ENCODE data around the gene CLIP2.
"Not testable (repeated sequence)": the region's sequence is repeated elsewhere in the genome, so short reads cannot be mapped to it uniquely, and the experiment has no call there.

The CLIP2 gene

DNA sequence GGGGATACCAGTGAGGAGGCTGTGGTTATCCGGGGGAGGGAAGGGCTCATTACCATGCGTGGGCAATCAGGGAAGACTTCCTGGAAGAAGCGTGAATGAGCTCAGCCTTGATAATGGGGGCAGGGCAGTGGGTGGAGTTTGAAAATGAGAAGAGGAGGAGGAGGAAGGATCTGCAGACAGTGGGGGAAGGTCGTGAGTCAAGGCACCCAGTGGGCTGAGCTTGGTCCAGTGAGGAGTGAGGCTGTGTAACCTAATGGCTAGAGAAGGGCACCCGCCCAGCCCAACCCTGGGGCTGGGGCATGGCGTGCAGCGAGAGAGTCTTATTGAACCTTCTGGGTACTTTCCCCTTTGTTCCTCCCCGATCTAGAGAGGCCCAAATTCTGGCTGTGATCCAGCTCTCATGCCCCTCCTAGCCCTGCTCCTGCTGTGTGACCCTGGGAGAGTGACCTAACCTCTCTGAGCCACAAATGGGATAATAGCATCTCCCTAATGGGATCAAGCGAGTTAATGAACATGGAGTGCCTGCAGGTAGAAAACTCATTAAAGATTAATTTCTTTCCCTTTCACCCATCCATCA, 31.5 kb downstream of the CLIP2 start:
- DNase-seq (ENCODE audit: low spot score in 2 of 2) (no peak), ATAC-seq (ENCODE audit: low read depth) (no peak)
- H3K27me3 Mint-ChIP-seq: no peaks in the 10 kb centered on the region
- peaks cover 20% of the 10 kb centered on the region for H3K4me1 Mint-ChIP-seq
- H3K27ac Mint-ChIP-seq: no peak overlapping the region
- H3K4me3 Mint-ChIP-seq: no peak overlapping the region
- peaks cover 16% of the 10 kb centered on the region for H3K36me3 Mint-ChIP-seq
- H3K9me3 Mint-ChIP-seq: no peaks in the 10 kb centered on the region

DNA sequence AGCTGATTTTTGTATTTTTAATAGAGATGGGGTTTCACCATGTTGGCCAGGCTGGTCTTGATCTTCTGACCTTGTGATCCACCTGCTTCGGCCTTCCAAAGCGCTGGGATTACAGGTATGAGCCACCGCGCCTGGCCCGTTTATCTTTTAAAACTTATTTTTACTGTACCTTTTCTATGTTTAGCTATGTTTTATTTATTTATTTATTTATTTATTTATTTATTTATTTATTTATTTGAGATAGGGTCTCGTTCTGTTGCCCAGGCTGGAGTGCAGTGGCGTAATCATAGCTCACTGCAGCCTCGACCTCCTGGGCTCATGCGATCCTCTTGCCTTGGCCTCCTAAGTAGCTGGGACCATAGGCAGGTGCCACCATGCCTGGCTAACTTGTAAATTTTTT, 33.7 kb downstream of the CLIP2 start:
- H3K4me1 Mint-ChIP-seq: peaks cover 11% of the 10 kb centered on the region
- peaks cover 13% of the 10 kb centered on the region for H3K36me3 Mint-ChIP-seq
- not testable (repeated sequence) for H3K27ac Mint-ChIP-seq

DNA sequence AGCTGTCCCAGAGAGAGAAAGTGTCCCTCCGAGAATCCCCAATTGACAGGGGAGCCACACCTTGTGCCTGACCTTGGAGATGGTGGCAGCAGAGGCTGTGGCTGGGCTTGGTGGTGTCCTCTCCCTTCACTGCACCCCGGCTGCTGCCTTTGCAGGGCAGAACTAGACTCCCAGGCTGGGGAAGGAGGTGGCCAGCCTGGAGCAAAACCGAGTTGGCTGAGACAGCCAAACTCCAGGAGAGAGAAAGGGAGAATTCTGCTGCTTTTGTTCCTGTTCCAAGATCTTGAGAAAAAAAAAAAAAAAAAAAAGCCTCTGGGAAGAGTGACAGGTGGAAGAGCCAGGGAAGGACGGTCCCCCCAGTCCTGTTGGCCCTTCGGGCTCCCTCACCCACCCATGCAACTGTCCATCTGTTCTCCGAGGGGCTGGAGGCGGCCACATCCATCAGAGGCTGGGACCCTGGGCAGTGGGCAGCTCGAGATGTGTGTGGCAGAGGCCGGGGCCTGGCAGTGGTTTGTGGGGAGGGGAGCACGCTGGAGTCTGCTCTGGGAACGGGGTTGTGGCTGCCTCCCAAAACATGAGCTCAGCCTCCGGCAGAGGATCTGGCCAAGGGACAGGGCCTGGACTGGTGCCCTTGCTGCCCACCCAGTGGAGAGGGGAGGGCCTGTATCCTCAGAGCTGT, 35.5 kb downstream of the CLIP2 start:
- Mint-ChIP-seq H3K27ac (no peak overlapping the region), H3K4me1 (peaks cover 6% of the 10 kb centered on the region), H3K36me3 (peaks cover 11% of the 10 kb centered on the region), H3K9me3 (no peaks in the 10 kb centered on the region), H3K4me3 (no peak overlapping the region), H3K27me3 (no peaks in the 10 kb centered on the region)
- ATAC-seq (ENCODE audit: low read depth): no peak
- DNase-seq (ENCODE audit: low spot score in 2 of 2): no peak

More for the DNA sequence above, 33.7 kb downstream of the CLIP2 start:
- not testable (repeated sequence) for H3K27me3 Mint-ChIP-seq; ATAC-seq (ENCODE audit: low read depth); DNase-seq (ENCODE audit: low spot score in 2 of 2); H3K9me3 Mint-ChIP-seq; H3K4me3 Mint-ChIP-seq

DNA sequence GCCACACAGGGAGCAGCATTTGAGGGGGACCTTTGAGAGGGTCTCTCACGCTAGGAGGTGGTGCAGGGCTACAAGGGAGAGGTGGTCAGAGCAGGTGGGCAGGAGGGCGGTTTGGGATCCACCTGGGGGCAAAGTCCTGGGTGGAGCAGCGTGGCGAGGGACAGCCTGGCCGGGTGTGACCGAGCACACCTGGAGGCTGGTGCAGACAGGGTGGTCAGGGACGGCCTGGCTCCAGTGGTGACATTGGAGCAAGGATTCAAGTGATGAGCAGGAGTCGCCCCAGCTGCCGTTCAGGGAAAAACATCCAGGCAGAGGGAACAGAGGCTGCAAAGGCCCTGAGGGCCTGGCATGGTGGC, 36.0 kb downstream of the CLIP2 start:
- Mint-ChIP-seq H3K27me3 (no peaks in the 10 kb centered on the region), H3K4me3 (no peak overlapping the region), H3K27ac (no peak overlapping the region), H3K36me3 (peaks cover 11% of the 10 kb centered on the region), H3K4me1 (peaks cover 5% of the 10 kb centered on the region), H3K9me3 (no peaks in the 10 kb centered on the region)
- DNase-seq (ENCODE audit: low spot score in 2 of 2) (no peak), ATAC-seq (ENCODE audit: low read depth) (no peak)

DNA sequence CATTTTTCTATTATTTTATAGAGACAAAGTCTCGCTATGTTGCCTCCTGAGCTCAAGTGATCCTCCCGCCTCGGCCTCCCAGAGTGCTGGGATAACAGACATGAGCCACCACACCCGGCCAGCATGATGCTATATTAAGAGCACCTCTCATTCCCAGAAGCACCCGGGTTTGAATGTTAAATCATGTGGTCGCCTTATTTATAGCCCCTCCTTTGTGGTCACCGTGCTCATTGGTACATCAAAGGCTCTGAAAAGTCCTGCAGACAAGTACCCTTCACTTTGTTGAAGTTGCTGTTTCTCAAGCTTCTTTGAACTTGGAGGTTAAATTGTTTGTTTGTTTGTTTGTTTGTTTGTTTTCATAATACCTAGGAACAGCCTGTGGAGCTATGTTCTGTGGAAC, 40.0 kb downstream of the CLIP2 start:
- no peaks in the 10 kb centered on the region for H3K4me1 Mint-ChIP-seq
- no peak for ATAC-seq (ENCODE audit: low read depth)
- no peak overlapping the region for H3K4me3 Mint-ChIP-seq
- no peaks in the 10 kb centered on the region for H3K27me3 Mint-ChIP-seq
- H3K27ac Mint-ChIP-seq: no peak overlapping the region
- peaks cover 10% of the 10 kb centered on the region for H3K36me3 Mint-ChIP-seq
- H3K9me3 Mint-ChIP-seq: no peaks in the 10 kb centered on the region
- no peak for DNase-seq (ENCODE audit: low spot score in 2 of 2)

DNA sequence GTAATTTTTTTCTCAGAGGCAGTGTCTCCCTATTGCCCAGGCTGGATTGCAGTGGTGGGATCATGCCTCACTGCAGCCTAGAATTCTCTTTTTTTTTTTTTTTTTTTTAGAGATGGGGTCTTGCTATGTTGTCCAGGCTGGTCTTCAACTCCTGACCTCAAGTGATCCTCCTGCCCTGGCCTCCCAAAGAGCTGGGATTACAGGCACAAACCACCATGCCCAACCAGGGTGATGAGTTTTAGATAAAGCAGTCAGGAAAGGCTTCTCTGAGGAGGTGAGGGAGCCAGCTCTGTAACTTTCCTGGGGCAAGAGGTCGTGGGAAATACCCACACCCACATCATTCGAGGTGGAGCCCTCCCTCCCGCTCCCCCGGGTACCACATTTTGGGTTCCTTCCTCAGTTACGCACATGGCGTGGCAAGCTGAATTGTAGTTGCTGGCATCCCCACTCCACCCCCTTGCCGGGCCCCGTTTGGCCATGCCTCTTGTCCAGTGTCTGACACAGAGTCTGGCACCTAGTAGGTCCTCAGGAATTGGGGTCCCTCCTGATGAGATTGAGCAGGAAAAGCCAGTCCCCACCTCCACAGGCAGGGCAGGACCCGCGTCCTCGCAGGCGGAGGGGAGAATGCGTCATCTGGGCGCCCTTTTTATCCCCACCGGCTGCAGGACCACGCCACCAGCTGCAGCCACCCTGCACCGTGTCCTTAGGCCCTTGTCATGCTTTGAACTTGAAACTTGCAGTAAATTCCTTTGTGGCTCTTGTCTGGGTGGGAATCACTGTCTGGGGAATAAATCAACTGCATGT, 43.4 kb downstream of the CLIP2 start:
- Mint-ChIP-seq H3K27ac (no peak overlapping the region), H3K4me1 (no peaks in the 10 kb centered on the region), H3K27me3 (no peaks in the 10 kb centered on the region), H3K4me3 (no peak overlapping the region), H3K36me3 (peaks cover 17% of the 10 kb centered on the region), H3K9me3 (no peaks in the 10 kb centered on the region)
- DNase-seq (ENCODE audit: low spot score in 2 of 2): no peak
- no peak for ATAC-seq (ENCODE audit: low read depth)

DNA sequence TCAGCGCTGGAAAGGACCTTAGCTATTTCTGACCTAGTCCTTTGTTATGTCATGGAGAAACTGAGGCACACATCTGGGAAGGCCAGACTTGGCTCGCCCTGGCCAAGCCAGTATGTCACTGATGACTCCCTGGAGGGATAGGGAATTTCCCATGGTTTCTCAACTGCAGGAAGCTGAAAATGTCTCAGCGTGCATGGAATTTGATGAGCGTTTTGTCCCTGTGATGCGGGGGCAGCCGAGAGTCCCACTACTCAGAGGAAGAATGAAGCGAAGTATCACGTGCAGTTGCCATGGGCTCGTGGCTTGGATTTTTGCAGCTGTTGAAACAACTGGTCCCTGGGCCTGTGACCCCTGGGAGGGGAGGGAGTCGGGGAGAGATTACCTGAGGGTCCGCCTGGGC, 44.8 kb downstream of the CLIP2 start:
- H3K4me1 Mint-ChIP-seq: peaks cover 2% of the 10 kb centered on the region
- H3K36me3 Mint-ChIP-seq: peaks cover 15% of the 10 kb centered on the region
- DNase-seq (ENCODE audit: low spot score in 2 of 2) (no peak), ATAC-seq (ENCODE audit: low read depth) (no peak)
- no peak overlapping the region for H3K4me3 Mint-ChIP-seq
- no peaks in the 10 kb centered on the region for H3K27me3 Mint-ChIP-seq
- H3K9me3 Mint-ChIP-seq: no peaks in the 10 kb centered on the region
- no peak overlapping the region for H3K27ac Mint-ChIP-seq

DNA sequence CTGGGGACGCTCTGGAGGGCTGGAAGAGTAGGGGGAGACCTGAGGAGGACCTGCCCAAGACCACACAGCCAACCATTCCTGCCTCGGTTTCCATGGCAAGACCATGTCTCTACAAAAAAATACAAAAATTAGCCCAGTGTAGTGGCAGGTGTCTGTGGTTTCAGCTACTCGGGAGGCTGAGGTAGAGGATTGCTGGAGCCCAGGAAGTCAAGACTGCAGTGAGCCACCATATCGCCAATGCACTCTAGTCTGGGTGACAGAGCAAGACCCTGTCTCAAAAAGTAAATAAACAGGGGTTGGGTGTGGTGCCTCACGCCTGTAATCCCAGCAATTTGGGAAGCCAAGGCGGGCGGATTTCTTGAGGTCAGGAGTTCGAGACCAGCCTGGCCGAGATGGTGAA, 48.7 kb downstream of the CLIP2 start:
- no peaks in the 10 kb centered on the region for H3K9me3 Mint-ChIP-seq
- H3K27me3 Mint-ChIP-seq: no peaks in the 10 kb centered on the region

DNA sequence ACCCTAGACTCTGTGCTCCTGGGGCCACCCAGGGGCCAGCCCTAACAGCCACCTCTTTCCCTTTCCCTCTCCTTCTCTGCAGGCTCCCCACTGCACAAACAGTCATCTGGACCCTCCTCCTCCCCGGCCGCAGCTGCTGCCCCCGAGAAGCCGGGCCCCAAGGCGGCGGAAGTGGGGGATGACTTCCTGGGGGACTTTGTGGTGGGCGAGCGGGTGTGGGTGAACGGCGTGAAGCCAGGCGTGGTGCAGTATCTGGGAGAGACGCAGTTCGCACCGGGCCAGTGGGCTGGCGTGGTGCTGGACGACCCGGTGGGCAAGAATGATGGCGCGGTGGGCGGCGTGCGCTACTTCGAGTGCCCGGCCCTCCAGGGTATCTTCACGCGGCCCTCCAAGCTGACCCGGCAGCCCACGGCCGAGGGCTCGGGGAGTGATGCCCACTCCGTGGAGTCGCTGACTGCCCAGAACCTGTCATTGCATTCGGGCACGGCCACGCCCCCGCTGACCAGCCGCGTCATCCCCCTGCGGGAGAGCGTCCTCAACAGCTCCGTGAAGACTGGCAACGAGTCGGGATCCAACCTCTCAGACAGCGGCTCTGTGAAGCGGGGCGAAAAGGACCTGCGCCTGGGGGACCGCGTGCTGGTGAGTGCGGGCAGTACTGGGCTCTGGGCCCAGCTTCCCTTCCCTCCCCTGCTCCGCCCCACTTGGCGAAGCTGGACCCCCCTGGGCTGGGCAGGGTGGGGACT, 49.3 kb downstream of the CLIP2 start:
- peaks cover 9% of the 10 kb centered on the region for H3K36me3 Mint-ChIP-seq
- ATAC-seq (ENCODE audit: low read depth): no peak
- H3K4me3 Mint-ChIP-seq: no peak overlapping the region
- H3K4me1 Mint-ChIP-seq: peaks cover 5% of the 10 kb centered on the region
- DNase-seq (ENCODE audit: low spot score in 2 of 2): no peak
- no peaks in the 10 kb centered on the region for H3K27me3 Mint-ChIP-seq
- no peaks in the 10 kb centered on the region for H3K9me3 Mint-ChIP-seq
- H3K27ac Mint-ChIP-seq: peak overlapping the region; percentile 53

More for the DNA sequence above, 48.7 kb downstream of the CLIP2 start:
- ATAC-seq (ENCODE audit: low read depth) (no peak), DNase-seq (ENCODE audit: low spot score in 2 of 2) (no peak)
- no peak overlapping the region for H3K4me3 Mint-ChIP-seq
- H3K36me3 Mint-ChIP-seq: peaks cover 7% of the 10 kb centered on the region
- peak overlapping the region; percentile 53 for H3K27ac Mint-ChIP-seq
- H3K4me1 Mint-ChIP-seq: peaks cover 5% of the 10 kb centered on the region

DNA sequence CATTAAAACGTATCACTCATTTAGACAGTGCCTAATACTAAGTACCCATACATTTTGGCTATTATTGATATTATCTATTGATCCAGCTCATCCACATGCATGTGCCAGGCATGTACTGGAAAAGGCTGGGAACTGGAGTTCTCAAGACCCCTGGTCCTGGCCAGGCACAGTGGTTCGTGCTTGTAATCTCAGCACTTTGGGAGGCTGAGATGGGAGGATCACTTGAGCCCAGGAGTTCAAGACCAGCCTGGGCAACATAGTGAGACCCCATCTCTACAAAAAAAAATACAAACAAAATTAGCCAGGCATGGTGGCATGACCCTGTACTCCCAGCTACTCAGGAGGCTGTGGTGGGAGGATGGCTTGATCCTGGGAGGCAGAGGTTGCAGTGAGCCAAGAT, 50.4 kb downstream of the CLIP2 start:
- not testable (repeated sequence) for ATAC-seq (ENCODE audit: low read depth); H3K36me3 Mint-ChIP-seq; DNase-seq (ENCODE audit: low spot score in 2 of 2); H3K27ac Mint-ChIP-seq; H3K4me1 Mint-ChIP-seq; H3K9me3 Mint-ChIP-seq; H3K27me3 Mint-ChIP-seq; H3K4me3 Mint-ChIP-seq

DNA sequence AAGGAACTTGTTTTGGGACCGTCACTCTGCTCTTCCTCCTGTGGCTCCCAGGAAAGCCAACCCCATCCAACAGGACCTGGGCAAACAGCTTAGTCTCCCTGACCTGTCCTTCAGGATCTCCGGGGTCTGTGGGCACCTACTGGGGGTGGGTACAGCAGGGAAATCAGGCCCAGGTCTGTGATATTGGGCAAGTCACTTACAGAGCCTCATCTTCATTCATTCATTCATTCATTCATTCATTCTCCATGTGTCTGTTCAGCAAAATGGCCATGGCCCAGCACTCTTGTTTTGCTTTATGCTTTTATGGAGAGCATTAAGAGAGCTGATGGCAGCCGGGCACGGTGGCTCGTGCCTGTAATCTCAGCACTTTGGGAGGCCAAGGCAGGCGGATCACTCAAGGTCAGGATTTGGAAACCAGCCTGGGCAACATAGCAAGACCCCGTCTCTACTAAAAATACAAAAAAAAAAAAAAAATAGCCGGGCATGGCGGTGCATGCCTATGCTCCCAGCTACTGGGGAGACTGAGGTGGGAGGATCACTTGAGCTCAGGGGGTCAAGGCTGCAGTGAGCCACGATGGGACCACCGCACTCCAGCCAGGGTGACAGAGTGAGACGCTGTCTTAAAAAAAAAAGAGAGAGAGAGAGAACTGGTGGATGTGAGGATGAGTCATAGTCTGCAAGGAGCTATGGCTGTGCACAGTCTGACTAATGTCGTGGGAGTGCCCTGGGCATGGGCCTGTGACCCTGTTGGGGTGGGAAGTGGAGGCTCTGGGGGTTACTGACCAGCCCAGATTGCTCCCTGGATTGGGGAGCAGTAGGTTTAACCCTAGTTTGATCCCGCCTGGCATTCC, 54.3 kb downstream of the CLIP2 start:
- ATAC-seq (ENCODE audit: low read depth): no peak
- no peak overlapping the region for H3K4me3 Mint-ChIP-seq
- DNase-seq (ENCODE audit: low spot score in 2 of 2): no peak
- H3K4me1 Mint-ChIP-seq: peaks cover 3% of the 10 kb centered on the region
- no peaks in the 10 kb centered on the region for H3K27me3 Mint-ChIP-seq
- H3K27ac Mint-ChIP-seq: no peak overlapping the region
- H3K36me3 Mint-ChIP-seq: peaks cover 11% of the 10 kb centered on the region
- H3K9me3 Mint-ChIP-seq: no peaks in the 10 kb centered on the region

DNA sequence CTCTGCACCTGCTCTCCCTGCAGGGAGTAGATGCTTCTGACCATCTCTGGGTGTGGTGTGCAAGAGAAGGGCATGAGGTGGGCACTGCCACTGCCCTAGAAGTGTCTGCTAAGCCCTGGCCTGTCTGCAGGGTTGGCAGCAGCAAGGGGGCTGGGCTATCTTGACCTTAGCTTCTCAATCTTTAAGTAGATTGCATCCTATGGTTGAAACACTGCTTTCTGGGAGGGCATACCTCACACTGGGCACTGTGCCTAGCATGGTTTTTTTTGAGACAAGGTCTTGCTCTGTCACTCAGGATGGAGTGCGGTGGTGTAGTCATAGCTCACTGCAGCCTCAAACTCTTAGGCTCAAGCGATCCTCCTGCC, 54.9 kb downstream of the CLIP2 start:
- ATAC-seq (ENCODE audit: low read depth) (no peak), DNase-seq (ENCODE audit: low spot score in 2 of 2) (no peak)
- H3K36me3 Mint-ChIP-seq: peaks cover 11% of the 10 kb centered on the region
- H3K4me3 Mint-ChIP-seq: no peak overlapping the region
- H3K27ac Mint-ChIP-seq: no peak overlapping the region
- no peaks in the 10 kb centered on the region for H3K27me3 Mint-ChIP-seq
- no peaks in the 10 kb centered on the region for H3K9me3 Mint-ChIP-seq
- H3K4me1 Mint-ChIP-seq: peaks cover 3% of the 10 kb centered on the region

DNA sequence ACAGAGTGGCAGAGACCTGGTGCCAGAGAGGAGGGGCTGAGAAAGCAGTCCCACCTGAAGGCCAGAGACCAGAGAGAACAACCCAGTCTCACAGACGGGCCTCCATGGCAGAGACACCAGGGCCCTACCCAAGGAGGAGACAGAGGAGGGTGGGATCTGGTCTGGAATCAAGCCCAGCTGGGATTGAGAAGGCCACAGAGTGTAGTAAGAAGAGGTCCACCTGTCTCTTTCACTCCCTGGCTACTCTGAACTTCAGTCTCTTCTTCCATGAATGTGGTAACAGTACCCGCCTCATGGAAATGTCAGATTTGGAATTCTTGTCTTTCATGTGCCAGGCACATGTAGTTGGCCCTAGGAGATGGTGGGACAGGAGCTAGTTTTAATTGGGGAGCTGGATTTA, 55.6 kb downstream of the CLIP2 start:
- no peak for ATAC-seq (ENCODE audit: low read depth)
- Mint-ChIP-seq H3K27me3 (no peaks in the 10 kb centered on the region), H3K4me3 (no peak overlapping the region), H3K9me3 (no peaks in the 10 kb centered on the region), H3K4me1 (peaks cover 3% of the 10 kb centered on the region), H3K36me3 (peaks cover 11% of the 10 kb centered on the region), H3K27ac (no peak overlapping the region)
- DNase-seq (ENCODE audit: low spot score in 2 of 2): no peak
